ENCODE measurements around the gene GCNA. TPM values are rescaled to one million over a fixed set of nuclear protein-coding genes. Genes with fewer than 3 reads are reported as not detected.

GCNA gene
- total and polyA plus RNA-seq, 10 of the 15 experiments (the other 5 are each of a cell fraction or from before 2014, with no cell fraction given) = 0.37 to 1.6 (median 0.90) TPM

DNA sequence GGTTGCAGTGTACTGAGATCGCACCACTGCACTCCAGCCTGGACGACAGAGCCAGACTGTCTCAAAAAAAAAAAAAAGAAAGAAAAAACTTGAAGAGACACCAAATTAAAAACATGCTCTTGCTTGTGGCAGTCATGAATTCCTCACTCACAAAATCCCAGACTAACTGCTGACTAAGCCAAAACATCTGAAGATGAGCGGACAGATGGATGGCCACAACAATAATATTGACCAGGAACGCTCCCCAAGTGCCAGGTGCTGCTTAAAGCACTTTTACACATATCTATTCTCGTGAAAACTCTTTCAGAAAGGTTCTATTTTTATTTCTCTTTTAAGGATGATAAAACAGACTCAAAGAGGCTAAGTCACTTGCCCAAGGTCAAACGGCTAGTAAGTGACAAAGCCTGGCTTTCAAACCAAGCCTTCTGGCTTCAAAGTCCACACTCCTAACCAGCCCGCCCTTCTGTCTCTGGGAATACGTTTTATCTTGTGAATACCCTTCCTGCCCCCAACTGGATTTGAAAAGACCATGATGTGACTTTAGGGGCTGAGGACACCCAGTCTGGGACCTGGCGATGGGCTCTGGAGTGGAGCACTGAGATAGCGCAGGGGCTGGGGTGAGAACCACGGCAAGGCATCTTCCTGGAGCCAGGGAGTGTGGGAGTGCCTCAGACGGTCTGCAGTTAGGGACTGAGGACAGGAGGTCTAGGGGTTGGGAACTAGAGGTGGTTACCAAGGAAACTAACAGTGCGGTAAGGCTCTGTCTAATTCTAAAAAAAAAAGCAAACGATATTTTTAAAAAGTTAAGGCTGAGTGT is 49.6 kb downstream of the GCNA start:
- Histone ChIP-seq H3K4me3 (no peak overlapping the region), H3K36me3 (ENCODE audit: control insufficient read depth in 2 of 2, insufficient read depth in 2 of 2, low read length in 1 of 2) (no peaks in the 10 kb centered on the region), H4K20me1 (ENCODE audit: control insufficient read depth, insufficient read depth) (no peaks in the 10 kb centered on the region), H3K27ac (ENCODE audit: control insufficient read depth, insufficient read depth) (peak overlapping the region; percentile 9; the same call in 1 of the 2 replicates), H3K4me1 (ENCODE audit: control insufficient read depth, insufficient read depth, low read length) (peaks cover 40% of the 10 kb centered on the region), H3K27me3 (replicated peaks in 1 of 2; ENCODE audit: control insufficient read depth in 2 of 2, insufficient read depth in 2 of 2, low read length in 1 of 2) (no peaks in the 10 kb centered on the region), H3K9me3 (replicated peaks; ENCODE audit: control insufficient read depth, insufficient read depth, low read length) (no peaks in the 10 kb centered on the region; the same call in 2 of the 3 replicates), H2AFZ (ENCODE audit: control insufficient read depth, low read depth, low read length) (no peak overlapping the region), H3K9ac (ENCODE audit: control insufficient read depth, insufficient read depth, low read length) (no peak overlapping the region), H3K79me2 (ENCODE audit: control insufficient read depth, insufficient read depth, low read length) (no peaks in the 10 kb centered on the region), H3K4me2 (ENCODE audit: control insufficient read depth, insufficient read depth) (no peak overlapping the region)
- ChIA-PET SMC1A (ENCODE audit: uncharacterized antibody, unreplicated experiment) (no interaction called here), CTCF (no interaction called here), RAD21 (ENCODE audit: unreplicated experiment) (no interaction called here), POLR2A (no interaction called here)
- no peak for TF ChIP-seq SP1 (IDR thresholded peaks at IDR 0.05; ENCODE audit: low read depth, low read length)
- TF ChIP-seq, protein P1, sequence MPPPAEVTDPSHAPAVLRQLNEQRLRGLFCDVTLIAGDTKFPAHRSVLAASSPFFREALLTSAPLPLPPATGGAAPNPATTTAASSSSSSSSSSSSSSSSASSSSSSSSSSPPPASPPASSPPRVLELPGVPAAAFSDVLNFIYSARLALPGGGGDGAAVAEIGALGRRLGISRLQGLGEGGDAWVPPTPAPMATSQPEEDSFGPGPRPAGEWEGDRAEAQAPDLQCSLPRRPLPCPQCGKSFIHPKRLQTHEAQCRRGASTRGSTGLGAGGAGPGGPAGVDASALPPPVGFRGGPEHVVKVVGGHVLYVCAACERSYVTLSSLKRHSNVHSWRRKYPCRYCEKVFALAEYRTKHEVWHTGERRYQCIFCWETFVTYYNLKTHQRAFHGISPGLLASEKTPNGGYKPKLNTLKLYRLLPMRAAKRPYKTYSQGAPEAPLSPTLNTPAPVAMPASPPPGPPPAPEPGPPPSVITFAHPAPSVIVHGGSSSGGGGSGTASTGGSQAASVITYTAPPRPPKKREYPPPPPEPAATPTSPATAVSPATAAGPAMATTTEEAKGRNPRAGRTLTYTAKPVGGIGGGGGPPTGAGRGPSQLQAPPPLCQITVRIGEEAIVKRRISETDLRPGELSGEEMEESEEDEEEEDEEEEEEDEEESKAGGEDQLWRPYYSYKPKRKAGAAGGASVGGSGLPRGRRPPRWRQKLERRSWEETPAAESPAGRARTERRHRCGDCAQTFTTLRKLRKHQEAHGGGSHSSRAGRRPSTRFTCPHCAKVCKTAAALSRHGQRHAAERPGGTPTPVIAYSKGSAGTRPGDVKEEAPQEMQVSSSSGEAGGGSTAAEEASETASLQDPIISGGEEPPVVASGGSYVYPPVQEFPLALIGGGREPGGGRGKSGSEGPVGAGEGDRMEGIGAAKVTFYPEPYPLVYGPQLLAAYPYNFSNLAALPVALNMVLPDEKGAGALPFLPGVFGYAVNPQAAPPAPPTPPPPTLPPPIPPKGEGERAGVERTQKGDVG (CRISPR knock-in tag; IDR thresholded peaks at IDR 0.05) = no peak
- no peak for TF ChIP-seq BHLHE40 (IDR thresholded peaks at IDR 0.05; ENCODE audit: borderline replicate concordance in 1 of 2, low read depth in 2 of 2, low read length in 1 of 2)
- TF ChIP-seq HDAC6 (IDR thresholded peaks at IDR 0.05; ENCODE audit: unreplicated experiment) = no peak
- TF ChIP-seq SIX5 (IDR thresholded peaks at IDR 0.05; ENCODE audit: low read depth, low read length, severe bottlenecking) = no peak
- TF ChIP-seq GATAD2B (conservative IDR thresholded peaks at IDR 0.05; ENCODE audit: low read depth) = no peak
- TF ChIP-seq SMARCA5 (IDR thresholded peaks at IDR 0.05) = no peak
- in situ Hi-C loops (cut with MboI) = no loop called here
- BruUV-seq (replicated peaks) = no TSS peak
- ATAC-seq (no peak), DNase-seq (ENCODE audit: low read depth, low spot score) (no peak), FAIRE-seq (no peak)
- intact Hi-C loops (cut with micrococcal nuclease; ENCODE audit: unreplicated experiment) = no loop called here
- 56% methylated on average over 14 of the region's 14 CpGs for WGBS (ENCODE audit: insufficient coverage, insufficient replicate concordance, low lambda C conversion rate, missing lambda C conversion rate)
